SW 1271 (cell line): Measurements from ENCODE around the gene CYFIP1.

Experiments used
- DNase-seq, 2 experiments: peaks; one replicate each; lab custom pipeline; 2025; lab: John Stamatoyannopoulos, UW

Gene CYFIP1

DNA sequence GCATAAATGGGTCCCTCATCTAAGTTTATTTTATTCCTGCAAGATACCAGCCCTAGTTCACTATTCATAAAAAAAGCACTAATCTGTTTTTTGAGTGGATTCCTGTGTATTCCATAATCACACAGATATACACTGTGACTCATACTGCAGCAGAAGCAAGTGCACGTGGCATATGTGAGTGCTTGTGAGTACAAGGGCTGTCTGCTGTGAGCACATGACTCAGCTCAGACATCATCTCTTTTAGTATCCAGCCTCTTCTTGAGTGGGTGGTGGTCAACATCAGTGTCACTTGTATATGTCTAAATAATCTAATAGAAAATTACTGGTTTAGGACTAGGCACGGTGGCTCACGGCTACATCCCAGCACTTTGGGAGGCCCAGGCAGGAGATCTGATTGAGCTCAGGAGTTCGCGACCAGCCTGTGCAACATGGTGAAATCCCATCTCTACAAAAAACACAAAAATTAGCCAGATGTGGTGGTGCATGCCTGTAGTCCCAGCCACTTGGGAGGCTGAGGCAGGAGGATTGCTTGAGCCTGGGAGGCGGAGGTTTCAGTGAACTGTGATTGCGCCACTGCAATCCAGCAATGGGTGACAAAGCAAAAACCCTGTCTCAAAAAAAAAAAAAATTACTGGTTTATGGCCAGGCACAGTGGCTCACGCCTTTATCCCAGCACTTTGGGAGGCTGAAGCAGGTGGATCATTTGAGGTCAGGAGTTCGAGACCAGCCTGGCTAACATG lies 91.9 kb downstream of the CYFIP1 start:
- DNase-seq, result no peak

DNA sequence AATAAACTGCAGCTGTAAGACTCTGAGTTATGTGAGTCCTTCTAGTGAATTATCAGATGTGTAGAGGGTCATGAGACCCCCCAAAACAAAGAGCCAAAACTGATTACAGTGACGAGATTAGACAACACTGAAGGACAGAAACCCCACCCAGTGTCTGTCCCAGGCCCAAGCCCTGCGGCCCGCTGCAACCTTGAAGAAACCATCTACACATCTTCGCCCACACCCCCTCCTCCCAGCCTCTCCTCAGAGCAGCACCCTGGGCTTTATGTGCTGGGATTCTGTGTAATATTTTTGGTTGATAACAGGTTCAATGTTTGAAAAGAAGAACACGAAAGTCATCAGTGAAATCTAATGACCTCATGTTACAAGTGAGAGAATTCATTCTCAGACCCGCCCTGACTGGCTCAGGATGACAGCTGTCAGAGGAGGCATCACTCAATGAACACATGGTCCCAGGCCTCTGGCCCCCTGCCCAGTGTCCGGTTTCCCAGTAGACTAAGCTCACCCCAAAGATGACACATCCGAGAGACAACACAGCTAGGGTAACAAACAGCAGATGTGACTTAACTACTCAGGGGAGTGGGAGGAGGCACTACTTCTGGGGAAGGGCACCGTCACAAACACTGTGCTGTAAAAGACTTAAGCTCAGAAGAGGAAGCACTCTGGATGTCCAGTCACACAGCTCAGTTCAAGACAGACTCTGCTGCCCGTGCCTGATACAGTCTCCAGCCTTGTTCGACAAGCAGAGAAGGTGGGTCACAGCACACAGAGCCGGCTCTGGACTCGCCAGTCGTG lies 92.8 kb downstream of the CYFIP1 start:
- no peak for DNase-seq

DNA sequence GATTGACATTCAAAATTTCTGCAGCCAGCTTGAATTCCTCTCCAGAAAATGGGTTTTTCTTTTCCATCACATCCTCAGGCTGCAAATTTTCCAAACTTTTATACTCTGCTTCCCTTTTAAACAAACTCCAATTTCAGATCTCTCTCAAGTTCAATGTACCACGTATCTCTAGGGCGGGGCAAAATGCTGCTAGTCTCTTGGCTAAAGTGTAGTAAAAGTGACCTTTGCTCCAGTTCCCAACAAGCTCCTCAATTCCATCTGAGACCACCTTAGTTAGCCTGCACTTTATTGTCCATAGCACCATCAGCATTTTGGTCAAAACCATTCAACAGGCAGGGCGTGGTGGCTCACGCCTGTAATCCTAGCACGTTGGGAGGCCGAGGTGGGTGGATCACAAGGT lies 95.0 kb downstream of the CYFIP1 start:
- DNase-seq, result no peak

DNA sequence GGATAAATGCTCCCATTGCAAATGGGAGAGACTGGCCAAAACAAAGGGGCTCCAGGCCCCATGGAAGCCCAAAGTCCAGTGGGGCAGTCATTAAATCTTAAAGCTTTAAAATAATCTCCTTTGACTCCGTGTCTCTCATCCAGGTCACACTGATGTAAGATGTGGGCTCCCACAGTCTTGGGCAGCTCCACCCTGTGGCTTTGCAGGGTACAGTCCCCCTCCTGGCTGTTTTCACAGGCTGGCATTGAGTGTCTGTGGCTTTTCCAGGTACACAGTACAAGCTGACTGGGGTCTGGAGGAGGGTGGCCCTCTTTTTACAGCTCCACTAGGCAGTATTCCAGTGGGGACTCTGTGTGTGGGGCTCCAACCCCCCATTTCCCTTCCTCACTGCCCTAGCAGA lies 95.8 kb downstream of the CYFIP1 start:
- no peak for DNase-seq

DNA sequence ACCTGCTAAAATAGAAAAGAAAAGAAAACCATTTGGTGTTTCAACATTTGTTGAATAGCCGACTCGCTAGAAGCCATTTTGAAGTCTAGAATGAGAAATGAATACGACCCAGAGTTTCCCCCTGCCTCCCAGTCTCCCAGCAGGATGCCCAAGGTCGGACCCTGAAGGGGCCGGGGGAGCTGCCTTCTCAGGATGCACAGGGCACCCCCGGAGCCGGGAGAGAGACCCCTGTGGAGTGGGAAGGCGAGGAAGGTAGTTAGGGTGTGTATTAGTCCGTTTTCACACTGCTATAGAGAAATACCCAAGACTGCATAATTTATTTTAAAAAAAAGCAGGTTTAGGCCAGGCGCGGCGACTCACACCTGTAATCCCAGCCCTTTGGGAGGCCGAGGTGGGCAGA lies 97.0 kb downstream of the CYFIP1 start:
- DNase-seq, result no peak

DNA sequence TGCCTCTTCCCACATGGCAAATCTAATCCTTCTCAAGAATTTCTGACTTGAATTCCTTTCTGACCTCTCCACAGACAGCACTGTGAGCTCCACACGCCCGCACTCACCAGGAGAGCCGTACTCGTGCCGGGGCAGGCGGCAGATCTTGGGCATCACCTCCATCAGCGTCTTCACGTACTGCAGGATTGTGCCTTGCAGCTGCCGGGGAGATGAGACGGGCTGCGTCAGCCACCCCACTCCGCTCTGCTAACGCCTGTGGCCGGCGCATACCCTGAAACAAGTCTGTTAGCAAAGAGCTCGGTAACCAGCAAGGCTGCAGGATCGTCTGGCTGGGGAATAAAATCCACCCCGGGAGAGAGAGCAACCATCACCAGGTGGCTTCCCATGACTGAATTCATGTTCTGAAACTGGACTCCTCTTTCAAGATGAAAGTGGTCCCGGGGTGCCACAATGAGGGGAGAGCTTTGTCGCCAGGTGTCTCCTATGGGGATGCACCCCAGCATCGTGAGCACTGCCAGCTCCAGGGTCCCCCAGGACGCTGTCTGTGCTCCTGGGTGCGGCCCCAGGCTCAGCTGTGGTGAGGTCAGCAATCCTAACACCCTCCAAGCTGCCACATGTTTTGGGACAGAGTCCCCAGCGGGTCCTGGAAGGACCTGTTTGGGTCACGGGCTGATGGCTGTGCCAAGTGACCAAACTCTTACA lies 98.3 kb downstream of the CYFIP1 start:
- DNase-seq, result no peak

DNA sequence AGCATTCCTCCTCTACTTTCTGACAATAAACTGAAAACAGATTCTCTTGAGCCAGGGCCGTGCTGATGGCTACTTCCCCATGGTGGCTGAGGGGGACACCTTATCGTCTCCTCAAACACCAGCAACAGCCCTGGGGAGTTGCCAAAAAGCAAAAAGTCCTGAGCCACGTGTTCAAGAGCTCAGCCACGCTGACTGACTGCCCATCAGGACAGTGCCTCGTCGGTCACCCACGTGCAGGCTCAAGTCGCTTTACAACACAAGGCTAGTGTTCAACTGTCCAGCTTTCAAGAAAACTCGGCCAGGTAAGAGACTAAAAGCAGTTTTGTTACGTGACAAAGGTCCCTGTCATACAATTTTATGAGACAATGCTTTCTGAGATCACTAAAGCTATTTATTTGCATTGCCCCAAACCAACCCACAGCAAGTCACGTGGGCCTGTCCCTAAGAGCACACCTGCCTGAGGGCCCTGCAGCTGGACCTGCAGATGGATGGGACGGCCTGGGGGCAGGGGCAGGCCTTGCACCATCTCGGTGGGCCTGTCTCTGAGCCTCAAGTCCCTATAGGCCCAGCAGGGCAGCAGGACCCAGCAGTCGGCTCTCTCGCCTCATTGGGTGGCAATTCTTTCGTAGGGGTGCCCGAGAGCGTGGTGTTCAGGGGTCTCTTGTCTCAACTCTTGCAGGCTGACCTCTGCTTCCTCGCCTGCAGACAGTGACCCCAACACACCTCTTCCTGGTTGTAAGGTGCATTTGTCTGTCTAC lies 99.0 kb downstream of the CYFIP1 start:
- DNase-seq, result no peak

DNA sequence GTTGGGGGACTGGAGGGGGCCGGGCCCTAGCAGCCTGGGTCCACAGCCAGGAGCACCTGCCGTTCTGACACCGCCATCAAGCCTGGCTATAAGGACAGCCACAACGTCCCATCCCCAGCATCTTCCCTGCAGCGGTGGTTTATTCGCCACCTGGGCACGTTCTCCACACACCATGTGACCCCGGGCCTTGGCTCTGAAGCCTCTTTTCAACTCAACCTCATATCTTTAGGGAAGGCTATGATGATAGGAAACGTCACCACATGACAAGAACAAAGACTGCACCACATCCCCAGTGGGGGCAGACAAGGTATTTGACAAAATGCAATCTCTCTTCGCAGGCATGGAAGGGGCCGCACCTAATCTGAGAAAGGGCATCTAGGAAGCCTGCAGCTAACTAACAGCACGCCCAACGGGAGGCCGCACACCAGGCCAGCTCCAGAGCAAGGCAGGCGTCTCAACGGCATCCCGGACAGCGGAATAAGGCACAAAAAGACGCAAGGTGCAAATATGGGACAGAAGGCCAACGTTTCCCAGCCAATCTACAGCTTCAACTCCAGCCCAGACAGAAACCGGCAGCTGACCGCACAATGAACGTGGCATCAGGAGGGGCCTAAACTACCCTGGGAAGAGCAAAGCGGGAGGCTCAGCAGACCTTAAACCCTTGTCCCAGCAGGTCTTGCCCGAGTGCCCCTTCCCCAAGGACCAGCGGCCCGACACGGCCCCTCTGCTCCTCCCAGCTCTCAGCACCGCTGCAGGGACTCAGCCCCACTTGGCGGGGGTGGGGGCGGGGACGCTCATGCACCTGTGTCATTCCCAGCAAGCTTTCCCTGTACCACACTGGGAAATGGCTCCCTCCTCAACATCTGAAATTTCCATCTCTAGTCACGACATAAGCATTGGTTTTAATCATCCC lies 99.8 kb downstream of the CYFIP1 start:
- no peak for DNase-seq

DNA sequence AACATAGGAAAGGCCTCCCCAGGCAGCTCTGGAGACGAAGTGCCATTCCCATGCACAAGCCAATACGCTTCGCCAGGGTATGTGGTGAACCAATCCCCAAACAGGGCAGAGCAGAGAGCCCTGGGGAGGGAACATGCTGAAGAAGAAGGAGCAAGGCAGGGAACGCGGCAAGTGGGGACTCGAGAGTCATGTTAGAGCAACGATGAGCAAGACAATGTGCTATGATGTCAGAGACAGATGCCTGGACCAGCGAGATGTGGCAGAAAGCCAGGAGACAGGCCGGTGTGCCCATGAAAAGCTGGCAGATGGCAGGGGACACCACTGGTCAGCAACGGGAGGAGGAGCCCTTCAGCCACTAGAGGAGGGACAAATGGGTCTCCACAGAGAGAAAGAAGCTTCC lies 102.1 kb downstream of the CYFIP1 start:
- DNase-seq, result no peak

DNA sequence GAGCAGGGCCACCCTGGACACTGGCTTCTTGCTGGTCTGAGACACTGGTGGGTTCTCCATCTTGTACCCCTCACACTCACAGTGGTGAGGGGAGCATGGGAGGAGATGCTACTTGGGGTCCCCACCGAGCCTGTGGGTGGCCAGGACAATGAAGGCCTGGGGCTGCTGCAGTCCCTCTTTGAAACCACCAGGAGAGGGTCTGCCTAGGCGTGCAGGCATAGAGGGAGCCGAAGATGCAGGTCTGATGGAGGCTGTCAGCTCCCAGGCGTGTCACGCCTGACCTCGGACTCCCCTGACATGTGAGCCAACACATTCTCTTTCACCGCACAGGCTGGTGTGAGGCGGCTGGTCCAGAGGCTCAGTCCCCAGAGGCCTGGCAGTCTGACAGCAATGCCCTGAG lies 102.6 kb downstream of the CYFIP1 start:
- DNase-seq, result no peak

DNA sequence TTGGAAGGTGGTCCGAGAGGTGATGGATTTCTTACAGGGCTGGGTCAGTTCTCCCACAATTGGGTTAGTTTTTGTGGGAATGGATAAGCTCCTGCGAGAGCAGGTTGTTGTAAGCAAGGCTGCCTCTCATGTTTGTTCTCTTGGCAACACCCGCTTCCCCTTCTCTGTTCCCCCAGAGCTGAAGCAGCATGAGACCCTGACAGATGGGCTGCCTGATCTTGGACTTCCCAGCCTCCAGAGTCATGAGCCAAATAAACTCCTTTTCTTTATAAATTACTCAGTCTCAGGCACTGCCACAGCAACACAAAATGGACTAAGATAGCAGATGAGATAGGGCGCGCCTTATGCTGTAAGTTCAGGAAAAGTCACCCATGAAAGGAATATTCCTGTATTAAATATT lies 103.1 kb downstream of the CYFIP1 start:
- no peak for DNase-seq

DNA sequence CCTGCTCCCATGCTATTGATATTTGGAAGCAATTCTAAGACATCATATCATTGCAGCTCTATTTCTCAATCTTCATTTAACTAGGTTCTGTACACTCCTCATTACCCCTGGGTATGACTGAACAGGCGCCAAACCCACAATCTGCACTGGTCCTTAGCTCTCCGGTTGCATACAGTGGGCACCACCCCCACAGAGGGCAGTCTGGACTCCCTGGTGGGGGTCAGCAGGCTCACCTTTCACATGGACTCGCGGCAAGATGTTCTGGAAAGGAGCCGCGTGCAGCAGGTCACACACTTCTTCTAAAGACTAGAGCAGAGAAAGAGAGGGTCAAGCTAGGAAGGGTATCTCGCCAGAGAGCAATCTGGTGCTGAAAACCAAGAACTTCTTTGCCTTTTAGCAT lies 105.2 kb downstream of the CYFIP1 start:
- DNase-seq, result no peak

DNA sequence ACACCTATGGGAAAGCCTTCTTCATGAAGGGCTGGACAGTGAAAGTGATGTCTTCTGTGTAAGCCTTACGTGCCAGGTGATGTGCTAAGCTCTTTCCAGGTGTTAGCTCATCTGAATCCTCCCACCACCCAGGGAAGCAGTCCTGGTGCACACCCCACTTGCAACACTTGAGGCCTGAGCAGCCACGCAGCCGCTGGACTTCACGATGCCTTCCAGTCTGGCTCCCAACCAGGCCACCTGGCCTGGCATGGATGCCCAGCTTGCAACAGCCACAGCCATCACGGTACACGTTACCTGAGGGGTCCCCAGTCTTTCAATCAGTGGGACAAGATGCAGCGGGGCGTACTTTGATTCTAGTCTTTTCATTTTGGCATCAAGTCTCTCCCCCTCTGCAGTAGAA lies 105.9 kb downstream of the CYFIP1 start:
- no peak for DNase-seq

DNA sequence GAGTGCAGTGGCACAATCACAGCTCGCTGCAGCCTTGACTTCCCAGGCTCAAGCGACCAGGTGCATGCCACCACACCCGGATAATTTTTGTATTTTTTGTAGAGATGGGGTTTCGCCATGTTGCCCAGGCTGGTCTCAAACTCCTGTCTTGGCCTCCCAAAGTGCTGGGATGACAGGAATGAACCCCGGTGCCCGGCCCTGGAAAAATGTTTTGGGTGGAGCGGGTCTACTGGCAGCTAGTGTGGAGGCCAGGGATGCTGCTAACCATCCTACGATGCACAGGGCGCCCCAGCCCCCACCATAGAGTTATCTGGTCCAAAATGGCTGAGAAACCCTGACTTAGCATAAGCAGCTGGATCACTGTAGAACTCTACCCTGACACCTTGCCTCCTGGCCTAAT lies 106.3 kb downstream of the CYFIP1 start:
- DNase-seq, result no peak

DNA sequence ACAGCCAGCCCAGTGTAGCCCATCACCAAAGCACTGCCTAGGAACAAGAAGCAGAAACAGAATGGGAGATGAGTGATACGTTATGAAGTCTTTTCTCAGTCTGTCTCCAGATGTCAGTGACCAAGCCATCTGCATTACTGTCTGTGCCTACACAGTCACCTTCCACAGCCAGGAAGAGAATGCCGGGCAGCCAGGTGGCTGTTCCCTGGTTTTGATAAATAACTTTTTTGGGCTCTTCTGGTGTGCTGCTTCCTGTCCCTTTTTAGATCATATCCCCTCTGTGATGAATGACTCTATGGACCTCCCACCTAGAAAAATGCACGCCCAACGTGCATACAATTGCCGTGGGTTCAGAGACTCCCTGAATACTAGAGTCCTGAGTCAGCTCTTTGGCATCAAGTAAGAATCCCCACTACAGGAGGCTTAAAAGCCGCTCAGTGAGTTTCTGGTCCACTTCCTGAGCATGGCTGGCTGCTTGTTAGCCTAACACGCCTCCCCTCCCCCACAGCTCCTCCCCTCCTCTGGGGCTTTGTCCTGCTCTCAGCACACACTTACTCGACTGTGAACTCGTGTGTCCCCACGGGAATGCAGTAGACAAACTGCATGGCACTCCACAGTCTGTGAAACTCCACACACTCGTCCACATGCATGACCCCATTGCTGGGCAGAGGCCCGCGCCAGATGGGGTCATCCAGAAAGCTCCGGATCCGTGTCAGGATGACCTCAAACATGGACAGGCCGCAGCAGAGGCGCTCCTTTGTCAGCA lies 107.0 kb downstream of the CYFIP1 start:
- DNase-seq, result no peak

DNA sequence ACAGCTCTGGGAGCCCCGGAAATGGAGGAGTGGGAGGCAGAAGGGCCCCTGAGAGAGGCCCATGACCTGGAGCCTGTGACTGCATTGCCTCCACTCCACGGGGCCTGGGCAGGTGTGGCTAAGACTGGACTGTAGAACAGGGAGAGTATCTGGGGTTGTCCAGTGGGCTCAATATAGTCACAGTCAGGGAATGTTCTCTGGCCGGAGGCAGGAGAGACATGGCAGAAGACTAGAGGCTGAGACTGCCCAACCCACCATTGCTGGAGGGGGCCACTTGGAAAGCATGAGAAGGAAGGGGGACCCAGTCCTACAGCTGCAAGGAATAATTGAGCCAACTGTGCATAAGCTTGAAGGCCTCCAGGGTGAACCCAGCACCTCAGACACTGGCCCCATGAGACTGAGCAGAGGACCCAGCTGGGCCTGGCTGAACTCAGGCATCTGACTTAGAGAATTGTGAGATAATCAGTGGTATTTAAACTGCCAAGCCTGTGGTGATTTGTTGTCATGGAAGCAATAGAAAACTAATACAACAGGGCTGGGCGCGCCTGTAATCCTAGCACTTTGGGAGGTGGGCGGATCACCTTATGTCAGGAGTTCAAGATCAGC lies 108.6 kb downstream of the CYFIP1 start:
- DNase-seq, result no peak

DNA sequence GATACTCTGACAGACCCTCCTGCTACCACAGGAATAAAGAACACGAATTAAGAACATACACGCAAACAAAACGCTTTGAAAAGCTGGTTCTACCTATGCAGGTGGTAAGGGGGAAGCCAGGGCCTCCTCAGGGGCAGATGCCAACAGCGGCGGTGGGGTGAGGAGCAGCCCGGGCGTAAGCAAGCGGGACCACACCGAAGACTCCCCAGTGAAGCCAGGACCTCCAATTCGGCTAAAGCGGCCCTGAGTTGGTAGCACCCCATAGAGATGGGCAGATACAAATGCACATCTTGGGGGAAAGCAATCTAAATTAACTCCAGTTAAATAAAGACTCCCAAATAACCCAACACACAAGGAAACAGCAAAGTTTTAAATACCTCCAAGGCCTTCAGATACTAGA lies 109.3 kb downstream of the CYFIP1 start:
- DNase-seq, result no peak

DNA sequence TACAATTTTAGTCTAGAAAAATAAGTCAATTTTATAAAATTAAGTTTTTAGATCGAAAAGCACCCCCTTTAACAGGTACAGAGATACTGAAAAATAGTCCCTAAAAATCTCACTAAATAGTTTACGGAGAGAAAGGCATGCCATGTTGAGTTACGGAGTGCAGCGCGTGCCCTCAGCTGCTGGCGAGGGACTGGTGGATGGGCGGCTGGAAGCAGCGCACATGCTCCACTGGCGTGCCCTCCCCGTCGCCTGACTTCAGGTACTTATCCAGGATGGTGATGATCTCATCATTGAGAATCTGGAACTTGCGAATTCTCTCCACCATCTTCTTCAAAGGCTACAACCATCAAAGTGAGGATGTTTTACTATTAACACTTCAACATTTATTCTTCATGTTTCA lies 110.3 kb downstream of the CYFIP1 start:
- no peak for DNase-seq

DNA sequence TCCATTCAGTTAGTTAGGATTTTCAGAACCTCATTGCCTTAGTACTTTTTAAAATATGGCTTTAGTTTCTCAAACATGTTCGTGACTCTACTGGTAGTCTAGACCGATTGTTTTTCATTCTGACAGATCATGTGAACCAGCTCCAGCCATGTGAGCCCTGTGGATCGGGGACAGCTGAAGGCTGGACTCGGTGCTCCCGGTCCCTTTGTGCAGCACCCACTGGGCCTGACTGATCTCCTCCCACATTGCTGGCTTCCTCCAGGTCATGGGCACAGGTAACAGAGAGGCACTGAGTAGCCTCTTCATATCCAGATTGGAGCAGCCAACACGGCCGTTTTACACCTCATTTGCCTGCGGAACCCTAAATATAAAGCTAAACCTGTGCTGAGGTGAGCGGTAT lies 111.2 kb downstream of the CYFIP1 start:
- DNase-seq, result no peak

DNA sequence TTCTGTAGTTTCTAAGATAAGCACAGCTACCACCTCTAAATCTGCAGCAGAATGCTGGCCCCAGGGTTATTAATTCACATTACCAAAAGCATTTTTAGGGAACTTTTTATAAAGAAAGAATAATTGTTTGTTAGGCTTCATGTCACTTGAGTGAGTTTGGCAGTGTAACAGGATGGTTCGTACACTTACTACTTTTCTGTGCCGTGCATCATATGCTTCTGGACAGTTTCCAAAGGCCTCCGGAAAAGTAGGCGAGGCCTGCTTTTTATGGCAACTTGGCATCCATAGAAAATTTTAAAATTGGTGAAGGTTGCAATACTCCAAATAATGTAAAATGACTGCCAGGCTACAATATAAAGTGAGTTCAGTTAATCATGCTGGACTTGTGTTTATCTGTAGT lies 111.7 kb downstream of the CYFIP1 start:
- DNase-seq, result no peak
